Measurements from ENCODE around the gene ATG4D. TPM values are rescaled to one million over a fixed set of nuclear protein-coding genes. Genes with fewer than 3 reads are reported as not detected.

Gene ATG4D
- total RNA-seq, 2 experiments from 2014 or later: 29.6 to 46.8 TPM

GRCh38 chr19:10513223-10513622 lies 30.5 kb upstream of the ATG4D start:
- Histone ChIP-seq H4K20me1 (ENCODE audit: insufficient read depth, low read length) (no peaks in the 10 kb centered on the region), H3K9me2 (ENCODE audit: insufficient read depth, low read length) (no peaks in the 10 kb centered on the region), H3K9me3 (ENCODE audit: low read length) (no peaks in the 10 kb centered on the region), H3K79me2 (ENCODE audit: insufficient read depth, low read depth, low read length) (no peaks in the 10 kb centered on the region), H2AFZ (ENCODE audit: low read length) (no peak overlapping the region), H3K4me2 (ENCODE audit: low read length) (no peak overlapping the region), H3K4me1 (ENCODE audit: insufficient read depth, low read length, poor library complexity, severe bottlenecking) (peaks cover 12% of the 10 kb centered on the region), H3K27ac (ENCODE audit: low read depth, low read length, poor library complexity, severe bottlenecking) (no peak overlapping the region), H3K36me3 (ENCODE audit: insufficient read depth, low read length) (no peaks in the 10 kb centered on the region), H3K4me3 (ENCODE audit: low read depth, low read length, poor library complexity, severe bottlenecking) (no peak overlapping the region)
- BruUV-seq (replicated peaks): no TSS peak
- TF ChIP-seq, protein P1, sequence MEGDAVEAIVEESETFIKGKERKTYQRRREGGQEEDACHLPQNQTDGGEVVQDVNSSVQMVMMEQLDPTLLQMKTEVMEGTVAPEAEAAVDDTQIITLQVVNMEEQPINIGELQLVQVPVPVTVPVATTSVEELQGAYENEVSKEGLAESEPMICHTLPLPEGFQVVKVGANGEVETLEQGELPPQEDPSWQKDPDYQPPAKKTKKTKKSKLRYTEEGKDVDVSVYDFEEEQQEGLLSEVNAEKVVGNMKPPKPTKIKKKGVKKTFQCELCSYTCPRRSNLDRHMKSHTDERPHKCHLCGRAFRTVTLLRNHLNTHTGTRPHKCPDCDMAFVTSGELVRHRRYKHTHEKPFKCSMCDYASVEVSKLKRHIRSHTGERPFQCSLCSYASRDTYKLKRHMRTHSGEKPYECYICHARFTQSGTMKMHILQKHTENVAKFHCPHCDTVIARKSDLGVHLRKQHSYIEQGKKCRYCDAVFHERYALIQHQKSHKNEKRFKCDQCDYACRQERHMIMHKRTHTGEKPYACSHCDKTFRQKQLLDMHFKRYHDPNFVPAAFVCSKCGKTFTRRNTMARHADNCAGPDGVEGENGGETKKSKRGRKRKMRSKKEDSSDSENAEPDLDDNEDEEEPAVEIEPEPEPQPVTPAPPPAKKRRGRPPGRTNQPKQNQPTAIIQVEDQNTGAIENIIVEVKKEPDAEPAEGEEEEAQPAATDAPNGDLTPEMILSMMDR (conservative IDR thresholded peaks at IDR 0.05; ENCODE audit: low read length): no peak
- no peak for TF ChIP-seq EZH2phosphoT487 (IDR thresholded peaks at IDR 0.05; ENCODE audit: borderline replicate concordance, low read depth, low read length)
- CTCF ChIA-PET (ENCODE audit: unreplicated experiment): interaction anchor here (1.3 kb wide), 1 partner anchor 187 kb away, joined by 3 read pairs; no protein-coding TSS in a partner anchor
- intact Hi-C loops (cut with micrococcal nuclease; ENCODE audit: unreplicated experiment): no loop called here
- POLR2A ChIA-PET: no interaction called here
- no peak for DNase-seq (ENCODE audit: low spot score)

GRCh38 chr19:10514211-10515145 lies 29.2 kb upstream of the ATG4D start:
- Histone ChIP-seq H3K9me2 (ENCODE audit: insufficient read depth, low read length) (no peaks in the 10 kb centered on the region), H3K4me1 (ENCODE audit: insufficient read depth, low read length, poor library complexity, severe bottlenecking) (peaks cover 17% of the 10 kb centered on the region), H3K79me2 (ENCODE audit: insufficient read depth, low read depth, low read length) (no peaks in the 10 kb centered on the region), H2AFZ (ENCODE audit: low read length) (no peak overlapping the region), H3K4me2 (ENCODE audit: low read length) (no peak overlapping the region), H4K20me1 (ENCODE audit: insufficient read depth, low read length) (no peaks in the 10 kb centered on the region), H3K9me3 (ENCODE audit: low read length) (no peaks in the 10 kb centered on the region), H3K36me3 (ENCODE audit: insufficient read depth, low read length) (no peaks in the 10 kb centered on the region), H3K4me3 (ENCODE audit: low read depth, low read length, poor library complexity, severe bottlenecking) (no peak overlapping the region), H3K27ac (ENCODE audit: low read depth, low read length, poor library complexity, severe bottlenecking) (no peak overlapping the region)
- intact Hi-C loops (cut with micrococcal nuclease; ENCODE audit: unreplicated experiment): no loop called here
- DNase-seq (ENCODE audit: low spot score): no peak
- no TSS peak for BruUV-seq (replicated peaks)
- ChIA-PET CTCF (ENCODE audit: unreplicated experiment) (no interaction called here), POLR2A (no interaction called here)
- TF ChIP-seq, protein P1 (conservative IDR thresholded peaks at IDR 0.05; ENCODE audit: low read length): no peak
- TF ChIP-seq EZH2phosphoT487 (IDR thresholded peaks at IDR 0.05; ENCODE audit: borderline replicate concordance, low read depth, low read length): no peak

- intact Hi-C loops (cut with micrococcal nuclease; ENCODE audit: unreplicated experiment): no loop called here
- DNase-seq (ENCODE audit: low spot score): no peak
- Histone ChIP-seq H3K4me1 (ENCODE audit: insufficient read depth, low read length, poor library complexity, severe bottlenecking) (peaks cover 13% of the 10 kb centered on the region), H3K36me3 (ENCODE audit: insufficient read depth, low read length) (no peaks in the 10 kb centered on the region), H3K4me3 (ENCODE audit: low read depth, low read length, poor library complexity, severe bottlenecking) (no peak overlapping the region), H3K79me2 (ENCODE audit: insufficient read depth, low read depth, low read length) (no peaks in the 10 kb centered on the region), H3K9me3 (ENCODE audit: low read length) (no peaks in the 10 kb centered on the region), H3K4me2 (ENCODE audit: low read length) (no peak overlapping the region), H3K9me2 (ENCODE audit: insufficient read depth, low read length) (no peaks in the 10 kb centered on the region), H2AFZ (ENCODE audit: low read length) (no peak overlapping the region), H4K20me1 (ENCODE audit: insufficient read depth, low read length) (no peaks in the 10 kb centered on the region), H3K27ac (ENCODE audit: low read depth, low read length, poor library complexity, severe bottlenecking) (no peak overlapping the region)
- ChIA-PET POLR2A (no interaction called here), CTCF (ENCODE audit: unreplicated experiment) (no interaction called here)
- no TSS peak for BruUV-seq (replicated peaks)
- no peak for TF ChIP-seq EZH2phosphoT487 (IDR thresholded peaks at IDR 0.05; ENCODE audit: borderline replicate concordance, low read depth, low read length)
- TF ChIP-seq, protein P1 (conservative IDR thresholded peaks at IDR 0.05; ENCODE audit: low read length): no peak
These were observed 27.7 kb upstream of the ATG4D start for GRCh38 chr19:10516064-10516385.

Data from OCI-LY7 (cell line).